Transverse colon (tissue), 4 donors: ENCODE data around the gene HEPACAM. TPM values are rescaled to one million over a fixed set of nuclear protein-coding genes. Genes with fewer than 3 reads are reported as not detected.

ENCODE experiments used
- DNase-seq: peaks from one replicate; pipeline ENCODE4 v3.0.0-alpha.2; 2019
- H3K27ac ChIP-seq, 4 donors: fragments of 200-600 bp; sonication (generic); 2 replicates each; pipeline ENCODE4 v1.5.1; 2016 to 2018; ENCODE audit warnings: inconsistent platforms in 4 of 4
- H3K27me3 ChIP-seq: fragments of 200-600 bp; sonication (generic); 2 replicates; pipeline ENCODE4 v1.5.1; 2017; ENCODE audit warnings: inconsistent platforms
- H3K36me3 ChIP-seq, 4 donors: fragments of 200-600 bp; sonication (generic); 2 replicates each; pipeline ENCODE4 v1.5.1; 2017 to 2019; ENCODE audit warnings: inconsistent platforms in 4 of 4
- H3K4me1 ChIP-seq, 4 donors: fragments of 200-600 bp; sonication (generic); 2 replicates each; pipeline ENCODE4 v1.5.1; 2017 to 2020; ENCODE audit warnings: inconsistent platforms in 4 of 4
- H3K4me3 ChIP-seq, 4 donors: fragments of 200-600 bp; sonication (generic); 1 replicate in 1 of 4; 2 replicates in 3 of 4; pipeline versions ENCODE4 v1.5.1 to v1.6.1; 2017 to 2019; ENCODE audit warnings: inconsistent platforms in 4 of 4
- H3K9me3 ChIP-seq, 2 donors: fragments of 200-600 bp; sonication (generic); 2 replicates each; pipeline ENCODE4 v1.5.1; 2017 to 2019; ENCODE audit warnings: inconsistent platforms in 2 of 2
- EP300 ChIP-seq: sonication (generic); formaldehyde crosslinking; IDR thresholded peaks from one replicate; pipeline ENCODE4 v1.6.1; 2017; ENCODE audit warnings: antibody characterized with exemption, low read depth
- POLR2A ChIP-seq: fragments of 450-650 bp; IDR thresholded peaks from one replicate; pipeline ENCODE4 v1.6.1; 2016; ENCODE audit warnings: antibody characterized with exemption, mild to moderate bottlenecking, moderate library complexity
- POLR2AphosphoS5 ChIP-seq, 3 donors: sonication (generic); formaldehyde crosslinking; IDR thresholded peaks; one replicate each; pipeline ENCODE4 v1.6.1; 2016; ENCODE audit warnings: antibody characterized with exemption in 3 of 3
- WGBS, 2 donors: methylation state at CpG; one replicate each; pipeline ENCODE4 v1.1.5; 2018; ENCODE audit warnings: low coverage in 1 of 2; 5-methylcytosine and 5-hydroxymethylcytosine counted together
- in situ Hi-C, 4 donors: fragments of 200-750 bp; cut with MboI; loops; one replicate each; pipeline versions ENCODE4 v1.15.0 to v1.15.1; 2017; ENCODE audit warnings: low sequenced_read_pairs in 3 of 4, low pct_ligation_motif_present in 1 of 4, low pct_unique_long_range_greater_than_20kb in 1 of 4
- intact Hi-C: fragments of 100-400 bp; cut with DNase I; formaldehyde crosslinking; loops from one replicate; pipeline ENCODE4 v1.15.1; 2023; ENCODE audit warnings: low total_unique reads
- total RNA-seq, 4 donors: library from RNA; depleted of rRNA; stranded (reverse); fragments of >200 nt; gene quantifications; one replicate each; pipeline ENCODE4 v1.1.0, GENCODE V29; 2016
- TF ChIP-seq, protein P1 (sequence below), 5 experiments: fragments of 200-600 bp in 3 of 5; fragments of 450-650 bp in 2 of 5; sonication (generic) in 3 of 5; IDR thresholded peaks; 1 replicate in 2 of 5; 2 replicates in 3 of 5; pipeline ENCODE4 v1.5.1; 2016 to 2017; ENCODE audit warnings: antibody characterized with exemption in 5 of 5, inconsistent platforms in 3 of 5, mild to moderate bottlenecking in 2 of 5, moderate library complexity in 1 of 5

The HEPACAM gene
- total RNA-seq, 4 donors from 2014 or later = 0.14 to 0.37 TPM; not detected in 2

DNA sequence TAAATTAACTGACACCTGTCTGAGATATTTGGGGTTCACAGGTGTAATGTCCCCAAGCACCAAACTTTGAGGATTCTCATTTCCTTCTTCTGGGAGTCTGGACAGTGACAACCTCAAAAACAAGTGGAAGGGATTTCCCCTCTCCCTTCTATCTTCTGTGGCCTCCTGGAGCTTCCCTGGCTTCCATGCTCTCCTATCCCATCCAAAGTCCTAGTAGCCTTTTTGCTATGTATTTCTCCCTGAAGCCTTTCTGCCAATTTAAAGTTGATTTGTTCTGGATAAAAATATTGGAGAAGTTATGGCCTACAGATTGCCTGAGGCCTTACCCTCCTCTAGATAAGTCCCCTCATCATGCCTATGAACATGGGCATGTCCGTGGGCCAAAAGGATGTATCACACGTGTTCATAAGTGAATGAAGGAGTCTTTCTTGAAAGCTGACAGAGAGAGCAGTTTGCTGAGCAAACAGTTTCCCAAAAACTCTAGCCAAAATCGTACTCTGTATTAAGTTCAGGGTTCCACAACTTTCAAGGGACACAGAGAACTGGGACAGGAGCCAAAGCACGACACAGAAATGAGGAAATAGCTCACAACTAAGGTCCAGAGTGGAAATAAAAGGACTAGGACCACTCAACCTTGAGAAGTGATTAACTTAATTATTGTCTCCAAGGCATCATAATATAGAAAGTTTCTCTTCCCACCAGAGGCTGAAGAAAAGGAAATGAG, 6.7 kb downstream of the HEPACAM start:
- TF ChIP-seq, protein P1, sequence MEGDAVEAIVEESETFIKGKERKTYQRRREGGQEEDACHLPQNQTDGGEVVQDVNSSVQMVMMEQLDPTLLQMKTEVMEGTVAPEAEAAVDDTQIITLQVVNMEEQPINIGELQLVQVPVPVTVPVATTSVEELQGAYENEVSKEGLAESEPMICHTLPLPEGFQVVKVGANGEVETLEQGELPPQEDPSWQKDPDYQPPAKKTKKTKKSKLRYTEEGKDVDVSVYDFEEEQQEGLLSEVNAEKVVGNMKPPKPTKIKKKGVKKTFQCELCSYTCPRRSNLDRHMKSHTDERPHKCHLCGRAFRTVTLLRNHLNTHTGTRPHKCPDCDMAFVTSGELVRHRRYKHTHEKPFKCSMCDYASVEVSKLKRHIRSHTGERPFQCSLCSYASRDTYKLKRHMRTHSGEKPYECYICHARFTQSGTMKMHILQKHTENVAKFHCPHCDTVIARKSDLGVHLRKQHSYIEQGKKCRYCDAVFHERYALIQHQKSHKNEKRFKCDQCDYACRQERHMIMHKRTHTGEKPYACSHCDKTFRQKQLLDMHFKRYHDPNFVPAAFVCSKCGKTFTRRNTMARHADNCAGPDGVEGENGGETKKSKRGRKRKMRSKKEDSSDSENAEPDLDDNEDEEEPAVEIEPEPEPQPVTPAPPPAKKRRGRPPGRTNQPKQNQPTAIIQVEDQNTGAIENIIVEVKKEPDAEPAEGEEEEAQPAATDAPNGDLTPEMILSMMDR (IDR thresholded peaks at IDR 0.05) = no peak
- TF ChIP-seq POLR2A = no peak
- no peak overlapping the region for H3K27ac ChIP-seq
- 47 to 55% methylated on average over 4 of the region's 4 CpGs for WGBS, 2 donors
- H3K36me3 ChIP-seq = no peaks in the 10 kb centered on the region
- intact Hi-C loops (no loop called here), in situ Hi-C loops (no loop called here)
- H3K9me3 ChIP-seq = no peaks in the 10 kb centered on the region
- no peaks in the 10 kb centered on the region for H3K27me3 ChIP-seq
- DNase-seq = no peak
- no peak overlapping the region for H3K4me3 ChIP-seq
- H3K4me1 ChIP-seq = no peaks in the 10 kb centered on the region

DNA sequence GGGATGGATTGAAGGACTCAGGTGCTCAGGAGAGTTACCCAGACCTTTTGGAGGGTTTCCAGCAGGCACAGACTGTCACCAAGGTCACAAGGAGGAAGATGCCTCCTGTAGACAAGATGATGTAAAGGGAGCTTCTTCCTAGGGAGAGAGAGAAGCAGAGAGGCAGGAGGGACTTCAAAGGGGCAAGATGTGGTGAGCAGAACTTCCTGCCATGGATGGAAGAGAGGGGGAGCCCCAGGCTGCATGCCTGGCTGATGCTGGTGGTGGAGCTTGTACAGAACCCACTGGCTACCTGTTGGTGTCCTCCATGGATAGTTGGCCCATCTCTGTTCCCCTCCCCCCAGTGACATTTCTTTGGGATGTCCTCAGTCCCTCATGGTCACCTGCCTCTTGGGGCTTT, 12.6 kb downstream of the HEPACAM start:
- no peak for DNase-seq
- Histone ChIP-seq H3K36me3 (no peaks in the 10 kb centered on the region), H3K4me1 (peaks cover 0 to 2% (median 0%) of the 10 kb centered on the region in 4 donors), H3K9me3 (no peaks in the 10 kb centered on the region), H3K27ac (no peak overlapping the region), H3K27me3 (no peaks in the 10 kb centered on the region), H3K4me3 (no peak overlapping the region)
- intact Hi-C loops (no loop called here), in situ Hi-C loops (no loop called here)
- TF ChIP-seq POLR2A = no peak
- TF ChIP-seq, protein P1 (IDR thresholded peaks at IDR 0.05) = no peak
- TF ChIP-seq POLR2AphosphoS5 (IDR thresholded peaks at IDR 0.05) = no peak
- TF ChIP-seq EP300 = no peak

DNA sequence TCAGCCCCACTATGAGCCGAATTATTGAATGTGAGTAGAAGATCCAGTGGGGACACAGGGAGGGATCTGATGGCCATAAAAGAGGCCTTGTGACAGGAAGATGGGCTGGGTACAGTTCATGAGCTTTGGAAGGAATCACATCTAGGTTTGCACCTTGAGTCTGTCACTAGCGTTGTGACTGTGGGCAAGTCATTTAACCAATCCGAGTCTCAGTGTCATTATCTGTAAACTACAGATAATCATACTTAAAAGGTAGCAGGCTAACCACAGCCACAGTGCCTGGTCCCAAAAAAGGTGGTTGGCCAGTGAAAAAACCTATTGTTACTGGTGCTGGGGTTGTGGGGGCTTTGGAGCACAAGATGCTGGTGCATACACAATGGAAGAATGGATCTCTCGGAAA, 13.0 kb downstream of the HEPACAM start:
- TF ChIP-seq EP300 = no peak
- TF ChIP-seq POLR2AphosphoS5 (IDR thresholded peaks at IDR 0.05) = no peak
- TF ChIP-seq, protein P1 (IDR thresholded peaks at IDR 0.05) = no peak
- in situ Hi-C loops = no loop called here
- peaks cover 0 to 2% (median 0%) of the 10 kb centered on the region in 4 donors for H3K4me1 ChIP-seq
- DNase-seq = no peak
- no peak overlapping the region for H3K4me3 ChIP-seq
- H3K27me3 ChIP-seq = no peaks in the 10 kb centered on the region
- intact Hi-C loops = no loop called here
- 86 to 87% methylated on average over 1 to 4 of the region's 4 CpGs for WGBS, 2 donors
- H3K9me3 ChIP-seq = no peaks in the 10 kb centered on the region
- H3K27ac ChIP-seq = no peak overlapping the region
- no peaks in the 10 kb centered on the region for H3K36me3 ChIP-seq

DNA sequence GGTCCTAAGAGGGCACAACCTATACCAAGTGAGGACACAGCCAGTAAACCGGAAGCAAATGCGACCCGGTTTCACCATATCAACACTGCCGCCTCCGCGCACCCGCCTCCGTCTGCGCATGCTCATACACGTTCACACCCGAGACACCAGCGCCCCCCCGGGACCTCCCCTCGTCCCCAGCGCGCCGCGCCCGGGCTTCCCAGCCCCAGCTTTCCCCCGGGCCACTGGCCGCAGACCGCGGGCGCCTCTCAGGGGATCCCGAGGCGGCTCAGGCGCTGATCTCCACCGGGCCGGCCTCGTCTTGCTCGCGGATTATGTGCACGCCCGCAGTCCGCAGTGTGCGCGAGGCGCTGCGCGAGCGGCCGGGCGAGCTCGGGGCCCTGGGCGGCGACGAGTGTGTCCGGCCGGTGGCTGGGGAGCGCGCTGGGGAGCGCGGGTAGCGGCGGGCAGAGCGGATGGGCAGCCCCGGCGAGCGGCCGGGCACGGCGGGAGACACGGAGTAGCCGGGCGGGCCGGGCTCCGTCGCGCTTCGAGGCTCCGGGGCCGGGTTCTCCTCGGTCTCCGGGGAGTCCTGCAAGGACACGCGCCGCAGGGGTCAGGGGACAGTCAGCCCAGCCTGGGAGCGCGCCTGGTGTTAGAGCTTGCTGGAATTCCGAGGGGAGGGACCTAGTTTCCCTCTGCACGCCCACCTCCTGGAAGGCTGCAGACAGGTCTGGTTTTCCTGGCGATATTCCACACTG, 14.8 kb downstream of the HEPACAM start:
- Histone ChIP-seq H3K36me3 (no peaks in the 10 kb centered on the region), H3K27ac (peak overlapping the region in 2 of 4 donors; percentile 14 to 17), H3K4me1 (peaks cover 0 to 2% (median 0%) of the 10 kb centered on the region in 4 donors), H3K27me3 (no peaks in the 10 kb centered on the region), H3K9me3 (no peaks in the 10 kb centered on the region), H3K4me3 (peak overlapping the region; percentile 23 to 37 (median 27))
- no peak for TF ChIP-seq EP300
- no peak for TF ChIP-seq POLR2AphosphoS5 (IDR thresholded peaks at IDR 0.05)
- TF ChIP-seq, protein P1 (IDR thresholded peaks at IDR 0.05) = no peak
- no peak for TF ChIP-seq POLR2A
- DNase-seq = peak; percentile 44
- WGBS, 2 donors = 28% methylated on average over 41 of the region's 82 CpGs; no CpG with 5 or more reads in 1 of the 2 donors
- intact Hi-C loops = no loop called here
- in situ Hi-C loops = no loop called here
